Calu3 (cell line): ENCODE measurements around the gene OLIG1. TPM values are rescaled to one million over a fixed set of nuclear protein-coding genes. Genes with fewer than 3 reads are reported as not detected.

Experiments used
- BruUV-seq: library from RNA; stranded (reverse); fragments of 400-500 nt; replicated peaks from 2 replicates; lab custom pipeline; 2021; lab: Mats Ljungman, UMichigan
- CTCF ChIA-PET: fragments of 300-600 bp; sonication (Branson Sonifier 250); formaldehyde crosslinking; loops from one replicate; lab custom pipeline; 2022; ENCODE audit warnings: antibody characterized with exemption; lab: Charles Lee
- DNase-seq: peaks from one replicate; pipeline ENCODE4 v3.0.0; 2022
- H3K27ac Mint-ChIP-seq: one replicate; pipeline ENCODE4 v1.8.0; 2022; ENCODE audit warnings: mixed read lengths; ENCODE audit not compliant: unreplicated experiment
- H3K27me3 Mint-ChIP-seq: one replicate; pipeline ENCODE4 v1.8.0; 2022; ENCODE audit warnings: mixed read lengths; ENCODE audit not compliant: unreplicated experiment
- H3K36me3 Mint-ChIP-seq: one replicate; pipeline ENCODE4 v1.8.0; 2022; ENCODE audit warnings: mild to moderate bottlenecking, moderate library complexity, mixed read lengths; ENCODE audit not compliant: insufficient read depth, unreplicated experiment
- H3K4me1 Mint-ChIP-seq: one replicate; pipeline ENCODE4 v1.8.0; 2022; ENCODE audit warnings: mild to moderate bottlenecking, low read depth, mixed read lengths; ENCODE audit not compliant: unreplicated experiment
- H3K4me3 Mint-ChIP-seq: one replicate; pipeline ENCODE4 v1.8.0; 2022; ENCODE audit warnings: mild to moderate bottlenecking, low read depth, moderate library complexity, mixed read lengths; ENCODE audit not compliant: unreplicated experiment
- H3K9me3 Mint-ChIP-seq: one replicate; pipeline ENCODE4 v1.8.0; 2022; ENCODE audit warnings: low read depth, mixed read lengths; ENCODE audit not compliant: unreplicated experiment
- intact Hi-C: fragments of 100-400 bp; cut with micrococcal nuclease; formaldehyde crosslinking; loops from one replicate; pipeline ENCODE4 v1.10.0; 2022; ENCODE audit not compliant: unreplicated experiment
- total RNA-seq: library from RNA; stranded (reverse); gene quantifications from 2 replicates; pipeline ENCODE4 v1.2.3, GENCODE V29; 2022
- TF ChIP-seq, protein P1 (sequence below): fragments of 200-600 bp; IDR thresholded peaks from one replicate; pipeline ENCODE4 v1.8.0; 2022; ENCODE audit warnings: antibody characterized with exemption; ENCODE audit not compliant: unreplicated experiment

Gene OLIG1
- total RNA-seq, 1 experiment from 2014 or later = not detected

- no peaks in the 10 kb centered on the region for H3K36me3 Mint-ChIP-seq
- no peak overlapping the region for H3K27ac Mint-ChIP-seq
- no peaks in the 10 kb centered on the region for H3K9me3 Mint-ChIP-seq
- no TSS peak for BruUV-seq
- H3K4me3 Mint-ChIP-seq = no peak overlapping the region
- DNase-seq = no peak
- intact Hi-C loops = no loop called here
- TF ChIP-seq, protein P1, sequence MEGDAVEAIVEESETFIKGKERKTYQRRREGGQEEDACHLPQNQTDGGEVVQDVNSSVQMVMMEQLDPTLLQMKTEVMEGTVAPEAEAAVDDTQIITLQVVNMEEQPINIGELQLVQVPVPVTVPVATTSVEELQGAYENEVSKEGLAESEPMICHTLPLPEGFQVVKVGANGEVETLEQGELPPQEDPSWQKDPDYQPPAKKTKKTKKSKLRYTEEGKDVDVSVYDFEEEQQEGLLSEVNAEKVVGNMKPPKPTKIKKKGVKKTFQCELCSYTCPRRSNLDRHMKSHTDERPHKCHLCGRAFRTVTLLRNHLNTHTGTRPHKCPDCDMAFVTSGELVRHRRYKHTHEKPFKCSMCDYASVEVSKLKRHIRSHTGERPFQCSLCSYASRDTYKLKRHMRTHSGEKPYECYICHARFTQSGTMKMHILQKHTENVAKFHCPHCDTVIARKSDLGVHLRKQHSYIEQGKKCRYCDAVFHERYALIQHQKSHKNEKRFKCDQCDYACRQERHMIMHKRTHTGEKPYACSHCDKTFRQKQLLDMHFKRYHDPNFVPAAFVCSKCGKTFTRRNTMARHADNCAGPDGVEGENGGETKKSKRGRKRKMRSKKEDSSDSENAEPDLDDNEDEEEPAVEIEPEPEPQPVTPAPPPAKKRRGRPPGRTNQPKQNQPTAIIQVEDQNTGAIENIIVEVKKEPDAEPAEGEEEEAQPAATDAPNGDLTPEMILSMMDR = no peak
- H3K27me3 Mint-ChIP-seq = no peaks in the 10 kb centered on the region
- CTCF ChIA-PET = no interaction called here
- H3K4me1 Mint-ChIP-seq = no peaks in the 10 kb centered on the region
These were observed 18.4 kb downstream of the OLIG1 start for GRCh38 chr21:33088384-33088783.

DNA sequence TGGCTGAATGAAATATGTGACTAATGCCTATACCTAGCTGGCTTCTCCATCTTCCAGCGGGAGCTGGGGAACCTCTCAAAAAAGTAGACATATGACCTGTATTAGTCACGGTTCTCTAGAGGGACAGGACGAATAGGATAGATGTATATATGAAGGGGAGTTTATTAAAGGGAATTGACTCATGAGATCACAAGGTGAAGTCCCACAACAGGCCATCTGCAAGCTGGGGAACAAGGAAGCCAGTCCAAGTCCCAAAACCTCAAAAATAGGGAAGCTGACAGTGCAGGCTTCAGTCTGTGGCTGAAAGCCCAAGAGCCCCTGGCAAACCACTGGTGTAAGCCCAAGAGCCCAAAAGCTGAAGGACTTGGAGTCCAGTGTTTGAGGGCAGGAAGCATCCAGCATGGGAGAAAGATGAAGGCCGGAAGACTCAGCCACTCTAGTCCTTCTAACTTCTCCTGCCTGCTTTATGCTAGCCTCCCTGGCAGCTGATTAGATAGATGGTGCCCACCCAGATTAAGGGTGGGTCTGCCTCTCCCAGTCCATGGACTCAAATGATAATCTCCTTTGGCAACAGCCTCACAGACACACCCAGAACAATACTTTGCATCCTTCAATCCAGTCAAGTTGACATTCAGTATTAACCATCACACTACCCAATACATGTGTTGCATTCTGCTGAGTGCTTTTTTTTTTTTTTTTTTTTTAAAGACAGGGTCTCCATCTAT, 19.6 kb downstream of the OLIG1 start:
- TF ChIP-seq, protein P1 = no peak
- intact Hi-C loops = no loop called here
- H3K9me3 Mint-ChIP-seq = no peaks in the 10 kb centered on the region
- H3K4me1 Mint-ChIP-seq = no peaks in the 10 kb centered on the region
- H3K36me3 Mint-ChIP-seq = no peaks in the 10 kb centered on the region
- no peak for DNase-seq
- no TSS peak for BruUV-seq
- H3K27me3 Mint-ChIP-seq = no peaks in the 10 kb centered on the region
- H3K4me3 Mint-ChIP-seq = no peak overlapping the region
- CTCF ChIA-PET = no interaction called here
- no peak overlapping the region for H3K27ac Mint-ChIP-seq

- no peaks in the 10 kb centered on the region for H3K4me1 Mint-ChIP-seq
- intact Hi-C loops = no loop called here
- no peak overlapping the region for H3K4me3 Mint-ChIP-seq
- no TSS peak for BruUV-seq
- H3K27me3 Mint-ChIP-seq = peaks cover 12% of the 10 kb centered on the region
- no peaks in the 10 kb centered on the region for H3K36me3 Mint-ChIP-seq
- CTCF ChIA-PET = interaction anchor here (0.7 kb wide), 1 partner anchor 29 kb away, joined by 7 read pairs; no protein-coding TSS in a partner anchor
- no peaks in the 10 kb centered on the region for H3K9me3 Mint-ChIP-seq
- TF ChIP-seq, protein P1 = no peak
- H3K27ac Mint-ChIP-seq = no peak overlapping the region
- no peak for DNase-seq
These were observed 26.5 kb downstream of the OLIG1 start for GRCh38 chr21:33096426-33096825.

DNA sequence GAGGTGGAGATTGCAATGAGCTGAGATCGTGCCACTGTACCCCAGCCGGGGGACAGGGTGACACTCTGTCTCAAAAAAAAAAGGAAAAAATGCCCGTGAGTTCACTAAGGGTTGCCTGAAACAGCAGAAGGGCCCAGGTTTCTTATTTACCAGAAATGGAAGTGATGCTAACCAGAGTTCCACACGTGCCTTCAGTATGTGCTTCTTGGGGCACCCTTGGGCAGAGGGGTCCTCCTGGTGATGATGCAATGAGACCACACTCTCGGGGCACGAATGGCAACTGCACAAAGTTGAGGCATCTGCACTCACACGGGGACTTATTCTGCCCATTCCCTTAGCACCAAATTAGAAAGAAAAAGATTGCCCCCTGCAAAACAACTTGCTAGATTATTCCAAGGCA, 29.2 kb downstream of the OLIG1 start:
- H3K36me3 Mint-ChIP-seq = no peaks in the 10 kb centered on the region
- BruUV-seq = no TSS peak
- TF ChIP-seq, protein P1 = no peak

More for the DNA sequence above, 29.2 kb downstream of the OLIG1 start:
- no peaks in the 10 kb centered on the region for H3K9me3 Mint-ChIP-seq
- no peak overlapping the region for H3K27ac Mint-ChIP-seq
- intact Hi-C loops = no loop called here
- CTCF ChIA-PET = no interaction called here
- H3K4me3 Mint-ChIP-seq = no peak overlapping the region
- DNase-seq = no peak
- H3K27me3 Mint-ChIP-seq = peaks cover 29% of the 10 kb centered on the region
- no peaks in the 10 kb centered on the region for H3K4me1 Mint-ChIP-seq
